Choroid plexus epithelial cell (primary cell): ENCODE measurements around the gene SLAMF6.

Experiments
- DNase-seq: peaks from one replicate; pipeline ENCODE4 v3.0.0-alpha.2; 2010; ENCODE audit warnings: low read depth
- H3K4me3 ChIP-seq: 2 replicates; pipeline ENCODE4 v1.5.1; 2011; ENCODE audit warnings: low read depth, mild to moderate bottlenecking, control low read depth, low read length, moderate library complexity
- CTCF ChIP-seq: conservative IDR thresholded peaks from 2 replicates; pipeline ENCODE4 v1.5.1; 2011; ENCODE audit warnings: low read depth, mild to moderate bottlenecking, control low read depth, inconsistent platforms, low read length, moderate library complexity

SLAMF6 gene

GRCh38 chr1:160459056-160459455 is 64.0 kb downstream of the SLAMF6 start:
- no peak overlapping the region for H3K4me3 ChIP-seq
- DNase-seq = no peak
- TF ChIP-seq CTCF = no peak

- TF ChIP-seq CTCF = no peak
- DNase-seq = no peak
- H3K4me3 ChIP-seq = no peak overlapping the region
Measured at GRCh38 chr1:160455153-160455517, 67.9 kb downstream of the SLAMF6 start.

- H3K4me3 ChIP-seq = no peak overlapping the region
- TF ChIP-seq CTCF = no peak
- DNase-seq = no peak
Measured at GRCh38 chr1:160454371-160455152, 68.5 kb downstream of the SLAMF6 start.

GRCh38 chr1:160453443-160453842 is 69.6 kb downstream of the SLAMF6 start:
- no peak for TF ChIP-seq CTCF
- H3K4me3 ChIP-seq = no peak overlapping the region
- DNase-seq = no peak

GRCh38 chr1:160451859-160452232 is 71.2 kb downstream of the SLAMF6 start:
- TF ChIP-seq CTCF = no peak
- H3K4me3 ChIP-seq = no peak overlapping the region
- no peak for DNase-seq

- no peak for DNase-seq
- TF ChIP-seq CTCF = no peak
- H3K4me3 ChIP-seq = no peak overlapping the region
Measured at GRCh38 chr1:160451119-160451858, 71.8 kb downstream of the SLAMF6 start.
